GM23248 (cell line): ENCODE measurements around the gene L3MBTL4.

Experiments used
- EZH2 ChIP-seq: fragments of 200-600 bp; sonication (generic); IDR thresholded peaks from 2 replicates; pipeline ENCODE4 v1.6.1; 2018; ENCODE audit warnings: antibody characterized with exemption, mild to moderate bottlenecking; ENCODE audit not compliant: insufficient read depth, poor library complexity, severe bottlenecking
- EZH2phosphoT487 ChIP-seq: fragments of 200-600 bp; sonication (generic); IDR thresholded peaks from 2 replicates; pipeline ENCODE4 v1.6.1; 2018; ENCODE audit warnings: antibody characterized with exemption, moderate library complexity, mild to moderate bottlenecking, low read depth; ENCODE audit not compliant: insufficient read depth

GRCh38 chr18:5986257-5986931 is 428.3 kb downstream of the L3MBTL4 start:
- no peak for TF ChIP-seq EZH2
- TF ChIP-seq EZH2phosphoT487, result no peak
